Panc1 (cell line): ENCODE results near the gene NTN5. TPM values are rescaled to one million over a fixed set of nuclear protein-coding genes. Genes with fewer than 3 reads are reported as not detected.

Experiments used
- ATAC-seq: fragments of 200-7000 bp; cut with Tn5 transposase; 2 replicates; pipeline ENCODE4 v1.9.1; 2020; ENCODE audit warnings: mild to moderate bottlenecking, moderate library complexity
- BruUV-seq: library from RNA; stranded (reverse); fragments of 400-500 nt; replicated peaks from 2 replicates; lab custom pipeline; 2021; lab: Mats Ljungman, UMichigan
- CTCF ChIA-PET: fragments of 300-600 bp; sonication (Branson Sonifier 250); formaldehyde crosslinking; loops from one replicate; lab custom pipeline; 2022; ENCODE audit warnings: antibody characterized with exemption; lab: Charles Lee
- POLR2A ChIA-PET: fragments of 300-600 bp; sonication (Branson Sonifier 250); formaldehyde crosslinking; loops from one replicate; lab custom pipeline; 2022; ENCODE audit warnings: antibody characterized with exemption; lab: Charles Lee
- DNase-seq: peaks from one replicate; pipeline ENCODE4 v3.0.0-alpha.2; 2010; ENCODE audit warnings: low read depth, low spot score
- H3K27ac ChIP-seq: 2 replicates; pipeline ENCODE4 v1.5.1; 2011; ENCODE audit warnings: mild to moderate bottlenecking, low read length, inconsistent platforms
- H3K27me3 ChIP-seq: fragments of 200-500 bp; sonication (Bioruptor generic); 2 replicates; pipeline ENCODE4 v1.6.0; 2014; ENCODE audit warnings: low read length, inconsistent platforms; ENCODE audit not compliant: control insufficient read depth, insufficient read depth
- H3K36me3 ChIP-seq: fragments of 200-500 bp; sonication (Bioruptor generic); 2 replicates; pipeline ENCODE4 v1.5.1; 2014; ENCODE audit warnings: inconsistent platforms, mild to moderate bottlenecking, low read length, moderate library complexity; ENCODE audit not compliant: control insufficient read depth, insufficient read depth
- H3K4me1 ChIP-seq: 2 replicates; pipeline ENCODE4 v1.5.1; 2011; ENCODE audit warnings: inconsistent platforms, mild to moderate bottlenecking, low read length, moderate library complexity; ENCODE audit not compliant: control insufficient read depth, insufficient read depth
- H3K4me3 ChIP-seq, 2 experiments: 2 replicates each; pipeline ENCODE4 v1.5.1; 2011 to 2012; ENCODE audit warnings: low read depth in 2 of 2, low read length in 2 of 2, mild to moderate bottlenecking in 2 of 2, inconsistent platforms in 1 of 2, moderate library complexity in 1 of 2
- H3K9me3 ChIP-seq: fragments of 200-500 bp; sonication (Bioruptor generic); 2 replicates; pipeline ENCODE4 v1.5.1; 2014; ENCODE audit warnings: low read depth, mild to moderate bottlenecking, inconsistent platforms, low read length, moderate library complexity; ENCODE audit not compliant: control insufficient read depth, insufficient read depth
- POLR2AphosphoS5 ChIP-seq: IDR thresholded peaks from 2 replicates; pipeline ENCODE4 v1.6.1; 2012; ENCODE audit warnings: mild to moderate bottlenecking, low read depth, low read length, moderate library complexity
- SIN3A ChIP-seq: IDR thresholded peaks from 2 replicates; pipeline ENCODE4 v1.6.1; 2012; ENCODE audit warnings: low read depth, mild to moderate bottlenecking, low read length, moderate library complexity, borderline replicate concordance; ENCODE audit not compliant: insufficient read depth
- TCF7L2 ChIP-seq: IDR thresholded peaks from 2 replicates; pipeline ENCODE4 v1.6.1; 2011; ENCODE audit warnings: mild to moderate bottlenecking, low read depth, low read length, inconsistent platforms
- in situ Hi-C: cut with HindIII; loops from 2 replicates; pipeline ENCODE4 v1.10.0; 2016; ENCODE audit warnings: low sequenced_read_pairs, low pct_unique_long_range_greater_than_20kb
- intact Hi-C: fragments of 100-400 bp; cut with micrococcal nuclease; formaldehyde crosslinking; loops from one replicate; pipeline ENCODE4 v1.10.0; 2022; ENCODE audit not compliant: unreplicated experiment
- total RNA-seq: library from RNA; stranded (reverse); gene quantifications from one replicate; pipeline ENCODE4 v1.2.1, GENCODE V29; 2021; ENCODE audit not compliant: unreplicated experiment
- TF ChIP-seq, protein P1 (sequence below), 2 experiments: IDR thresholded peaks; 2 replicates each; pipeline ENCODE4 v1.6.1; 2011 to 2012; ENCODE audit warnings: low read depth in 2 of 2, control low read depth in 1 of 2, low read length in 1 of 2, mild to moderate bottlenecking in 1 of 2, moderate library complexity in 1 of 2; ENCODE audit not compliant: insufficient read depth in 1 of 2
- TF ChIP-seq, protein P2 (sequence below): fragments of 450-650 bp; IDR thresholded peaks from 2 replicates; pipeline ENCODE4 v1.5.1; 2017; ENCODE audit warnings: mild to moderate bottlenecking

NTN5 gene
- total RNA-seq, 1 experiment from 2014 or later = 0.23 TPM

GRCh38 chr19:48631225-48631624, 41.6 kb downstream of the NTN5 start:
- Histone ChIP-seq H3K4me1 (peaks cover 23% of the 10 kb centered on the region), H3K4me3 (no peak overlapping the region), H3K36me3 (no peaks in the 10 kb centered on the region), H3K27ac (no peak overlapping the region), H3K9me3 (no peaks in the 10 kb centered on the region), H3K27me3 (no peaks in the 10 kb centered on the region)
- CTCF ChIA-PET = no interaction called here
- BruUV-seq = no TSS peak
- no peak for DNase-seq
- in situ Hi-C loops = no loop called here
- TF ChIP-seq, protein P1, sequence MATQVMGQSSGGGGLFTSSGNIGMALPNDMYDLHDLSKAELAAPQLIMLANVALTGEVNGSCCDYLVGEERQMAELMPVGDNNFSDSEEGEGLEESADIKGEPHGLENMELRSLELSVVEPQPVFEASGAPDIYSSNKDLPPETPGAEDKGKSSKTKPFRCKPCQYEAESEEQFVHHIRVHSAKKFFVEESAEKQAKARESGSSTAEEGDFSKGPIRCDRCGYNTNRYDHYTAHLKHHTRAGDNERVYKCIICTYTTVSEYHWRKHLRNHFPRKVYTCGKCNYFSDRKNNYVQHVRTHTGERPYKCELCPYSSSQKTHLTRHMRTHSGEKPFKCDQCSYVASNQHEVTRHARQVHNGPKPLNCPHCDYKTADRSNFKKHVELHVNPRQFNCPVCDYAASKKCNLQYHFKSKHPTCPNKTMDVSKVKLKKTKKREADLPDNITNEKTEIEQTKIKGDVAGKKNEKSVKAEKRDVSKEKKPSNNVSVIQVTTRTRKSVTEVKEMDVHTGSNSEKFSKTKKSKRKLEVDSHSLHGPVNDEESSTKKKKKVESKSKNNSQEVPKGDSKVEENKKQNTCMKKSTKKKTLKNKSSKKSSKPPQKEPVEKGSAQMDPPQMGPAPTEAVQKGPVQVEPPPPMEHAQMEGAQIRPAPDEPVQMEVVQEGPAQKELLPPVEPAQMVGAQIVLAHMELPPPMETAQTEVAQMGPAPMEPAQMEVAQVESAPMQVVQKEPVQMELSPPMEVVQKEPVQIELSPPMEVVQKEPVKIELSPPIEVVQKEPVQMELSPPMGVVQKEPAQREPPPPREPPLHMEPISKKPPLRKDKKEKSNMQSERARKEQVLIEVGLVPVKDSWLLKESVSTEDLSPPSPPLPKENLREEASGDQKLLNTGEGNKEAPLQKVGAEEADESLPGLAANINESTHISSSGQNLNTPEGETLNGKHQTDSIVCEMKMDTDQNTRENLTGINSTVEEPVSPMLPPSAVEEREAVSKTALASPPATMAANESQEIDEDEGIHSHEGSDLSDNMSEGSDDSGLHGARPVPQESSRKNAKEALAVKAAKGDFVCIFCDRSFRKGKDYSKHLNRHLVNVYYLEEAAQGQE (IDR thresholded peaks at IDR 0.05; ENCODE audit: insufficient read depth in 1 of 2, low read depth in 2 of 2, low read length in 1 of 2) = no peak
- TF ChIP-seq TCF7L2 (no peak), SIN3A (no peak), POLR2AphosphoS5 (no peak)
- TF ChIP-seq, protein P2, sequence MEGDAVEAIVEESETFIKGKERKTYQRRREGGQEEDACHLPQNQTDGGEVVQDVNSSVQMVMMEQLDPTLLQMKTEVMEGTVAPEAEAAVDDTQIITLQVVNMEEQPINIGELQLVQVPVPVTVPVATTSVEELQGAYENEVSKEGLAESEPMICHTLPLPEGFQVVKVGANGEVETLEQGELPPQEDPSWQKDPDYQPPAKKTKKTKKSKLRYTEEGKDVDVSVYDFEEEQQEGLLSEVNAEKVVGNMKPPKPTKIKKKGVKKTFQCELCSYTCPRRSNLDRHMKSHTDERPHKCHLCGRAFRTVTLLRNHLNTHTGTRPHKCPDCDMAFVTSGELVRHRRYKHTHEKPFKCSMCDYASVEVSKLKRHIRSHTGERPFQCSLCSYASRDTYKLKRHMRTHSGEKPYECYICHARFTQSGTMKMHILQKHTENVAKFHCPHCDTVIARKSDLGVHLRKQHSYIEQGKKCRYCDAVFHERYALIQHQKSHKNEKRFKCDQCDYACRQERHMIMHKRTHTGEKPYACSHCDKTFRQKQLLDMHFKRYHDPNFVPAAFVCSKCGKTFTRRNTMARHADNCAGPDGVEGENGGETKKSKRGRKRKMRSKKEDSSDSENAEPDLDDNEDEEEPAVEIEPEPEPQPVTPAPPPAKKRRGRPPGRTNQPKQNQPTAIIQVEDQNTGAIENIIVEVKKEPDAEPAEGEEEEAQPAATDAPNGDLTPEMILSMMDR = no peak
- no peak for ATAC-seq
- POLR2A ChIA-PET = interaction anchor here (0.6 kb wide), 1 partner anchor 15 kb away, joined by 3 read pairs; no protein-coding TSS in a partner anchor
- intact Hi-C loops = no loop called here

DNA sequence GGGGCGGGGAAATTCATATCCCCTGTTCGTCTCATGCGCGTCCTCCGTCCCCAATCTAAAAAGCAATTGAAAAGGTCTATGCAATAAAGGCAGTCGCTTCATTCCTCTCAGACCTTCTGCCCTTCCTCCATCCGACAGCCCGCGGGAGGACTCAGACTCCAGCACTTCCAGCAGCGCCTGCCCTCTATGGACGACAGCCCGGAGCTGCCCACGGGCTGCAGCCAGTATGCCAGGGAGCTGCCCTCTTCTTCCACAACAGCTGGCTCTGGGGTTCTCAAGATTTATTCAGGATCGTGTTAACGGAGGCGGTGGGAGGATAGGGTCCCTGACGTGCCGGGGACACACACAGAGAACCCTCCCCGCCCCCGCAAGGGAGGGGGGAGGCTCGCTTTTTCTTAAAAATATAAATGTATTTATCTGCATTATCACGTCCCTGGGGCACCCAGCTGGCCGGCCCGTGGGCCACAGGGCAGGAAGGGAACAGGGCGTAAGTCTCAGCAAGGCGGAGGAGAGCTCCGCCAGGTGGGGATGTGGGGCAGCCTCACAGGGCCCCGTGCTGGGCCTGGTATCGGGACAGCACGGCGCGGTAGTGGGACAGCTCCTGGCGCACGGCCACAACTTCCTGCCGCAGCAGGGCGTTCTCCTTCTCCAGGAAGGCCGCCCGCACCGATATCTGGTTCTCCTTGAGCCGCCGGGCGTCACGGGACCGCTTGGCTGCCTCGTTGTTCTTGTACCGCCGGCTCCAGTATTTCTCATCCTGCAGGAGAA, 42.3 kb downstream of the NTN5 start:
- ATAC-seq (no peak), DNase-seq (no peak)
- Histone ChIP-seq H3K36me3 (no peaks in the 10 kb centered on the region), H3K4me3 (no peak overlapping the region), H3K27ac (no peak overlapping the region), H3K27me3 (no peaks in the 10 kb centered on the region), H3K4me1 (peaks cover 23% of the 10 kb centered on the region), H3K9me3 (no peaks in the 10 kb centered on the region)
- no TSS peak for BruUV-seq
- POLR2A ChIA-PET = no interaction called here
- CTCF ChIA-PET = no interaction called here
- intact Hi-C loops = no loop called here
- no peak for TF ChIP-seq SIN3A
- TF ChIP-seq, protein P1 (IDR thresholded peaks at IDR 0.05; ENCODE audit: insufficient read depth in 1 of 2, low read depth in 2 of 2, low read length in 1 of 2) = no peak
- TF ChIP-seq, protein P2 = no peak
- no peak for TF ChIP-seq TCF7L2
- TF ChIP-seq POLR2AphosphoS5 = no peak
- in situ Hi-C loops = no loop called here
